Muscle layer of colon (tissue), 2 donors: ENCODE measurements around the gene FOXJ3.

Experiments used
- H3K27ac ChIP-seq: one replicate; pipeline ENCODE4 v1.7.0; 2013; ENCODE audit warnings: low read depth, mild to moderate bottlenecking, low read length, moderate library complexity
- H3K27me3 ChIP-seq, 2 donors: one replicate each; pipeline ENCODE4 v1.7.0; 2013; ENCODE audit warnings: low read length in 2 of 2, mild to moderate bottlenecking in 2 of 2; ENCODE audit not compliant: insufficient read depth in 2 of 2, control insufficient read depth in 1 of 2
- H3K36me3 ChIP-seq: one replicate; pipeline ENCODE4 v1.7.0; 2013; ENCODE audit warnings: mild to moderate bottlenecking, low read length; ENCODE audit not compliant: insufficient read depth
- H3K4me1 ChIP-seq: one replicate; pipeline ENCODE4 v1.7.0; 2013; ENCODE audit warnings: mild to moderate bottlenecking, low read length; ENCODE audit not compliant: insufficient read depth
- H3K4me3 ChIP-seq, 2 donors: one replicate each; pipeline ENCODE4 v1.7.0; 2013; ENCODE audit warnings: low read length in 2 of 2, low read depth in 1 of 2, mild to moderate bottlenecking in 1 of 2, moderate library complexity in 1 of 2
- H3K9ac ChIP-seq: one replicate; pipeline ENCODE4 v1.7.0; 2013; ENCODE audit warnings: low read length
- H3K9me3 ChIP-seq: one replicate; pipeline ENCODE4 v1.7.0; 2013; ENCODE audit warnings: mild to moderate bottlenecking, low read length
- donor health status: abdominal sarcoma.
- donor health status: Adenocarcinoma of cecum.

The FOXJ3 gene

DNA sequence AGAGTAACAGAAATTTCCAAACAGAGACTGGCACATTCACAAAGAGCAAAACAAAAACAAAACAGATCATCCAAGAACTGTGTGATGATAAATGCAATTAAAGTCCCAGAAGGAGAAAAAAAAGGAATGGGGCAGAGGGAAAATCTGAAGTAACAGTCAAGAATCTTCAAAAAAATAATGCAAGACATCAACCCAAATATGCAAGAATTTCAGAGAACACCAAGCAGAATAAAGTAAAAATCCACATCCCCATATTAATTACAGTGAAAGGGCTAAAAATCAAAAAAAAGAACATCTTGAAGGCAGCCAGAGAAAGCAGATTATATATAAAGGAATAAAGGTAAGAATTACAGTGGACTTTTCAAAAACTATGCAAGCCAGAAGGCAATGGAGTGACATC is 67.1 kb downstream of the FOXJ3 start:
- no peaks in the 10 kb centered on the region for H3K9me3 ChIP-seq
- H3K36me3 ChIP-seq, result peaks cover 9% of the 10 kb centered on the region
- no peak overlapping the region for H3K27ac ChIP-seq
- H3K27me3 ChIP-seq, result no peaks in the 10 kb centered on the region
- H3K9ac ChIP-seq, result no peak overlapping the region
- no peak overlapping the region for H3K4me3 ChIP-seq
- H3K4me1 ChIP-seq, result peaks cover 11% of the 10 kb centered on the region

DNA sequence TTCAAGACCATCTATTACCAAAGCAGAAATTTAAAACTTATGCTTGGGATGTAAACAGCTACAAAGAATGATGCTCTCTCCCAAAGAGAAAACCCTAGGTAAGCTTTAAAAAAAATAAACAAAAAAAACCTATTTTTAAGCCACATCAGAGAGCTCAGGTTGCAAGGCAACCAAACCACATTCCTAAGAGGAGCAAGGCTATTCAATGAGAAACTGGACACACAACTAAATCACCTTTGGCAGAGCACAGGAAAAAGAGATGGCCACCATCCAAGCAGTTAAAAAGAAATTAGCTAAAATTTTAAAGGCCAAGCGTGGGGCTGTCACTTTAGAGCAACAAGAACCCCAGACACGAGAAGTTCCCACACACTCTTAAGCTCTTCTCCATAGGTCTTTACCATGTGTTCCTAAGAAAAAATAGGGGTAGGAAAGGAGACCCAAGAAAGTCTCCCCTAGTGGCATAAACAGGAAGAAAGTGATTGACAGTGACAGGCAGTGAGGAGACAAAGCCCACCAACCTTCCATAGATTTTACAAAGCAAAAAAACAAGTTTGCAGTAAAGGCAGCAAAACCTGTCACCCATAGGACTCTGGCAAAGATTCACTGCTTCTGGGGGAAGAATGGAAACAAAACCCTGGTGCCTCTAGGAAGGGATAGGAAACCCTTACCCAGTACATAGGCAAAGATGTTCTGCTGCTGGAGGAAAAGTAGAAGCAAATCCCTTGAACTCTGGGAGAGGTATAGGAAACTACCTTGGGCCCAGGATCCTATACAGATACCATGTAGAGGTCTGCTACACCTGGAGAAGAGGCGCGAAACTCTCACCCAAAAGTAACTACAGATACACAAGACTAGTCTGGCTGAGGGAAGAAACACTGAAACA is 68.5 kb downstream of the FOXJ3 start:
- no peaks in the 10 kb centered on the region for H3K27me3 ChIP-seq
- H3K4me3 ChIP-seq, result no peak overlapping the region
- peaks cover 9% of the 10 kb centered on the region for H3K36me3 ChIP-seq
- H3K9me3 ChIP-seq, result no peaks in the 10 kb centered on the region
- no peak overlapping the region for H3K27ac ChIP-seq
- peaks cover 11% of the 10 kb centered on the region for H3K4me1 ChIP-seq
- no peak overlapping the region for H3K9ac ChIP-seq

GRCh38 chr1:42264511-42265190 is 70.4 kb downstream of the FOXJ3 start:
- Histone ChIP-seq H3K36me3 (peaks cover 9% of the 10 kb centered on the region), H3K27ac (no peak overlapping the region), H3K27me3 (no peaks in the 10 kb centered on the region), H3K9me3 (no peaks in the 10 kb centered on the region), H3K4me1 (peaks cover 17% of the 10 kb centered on the region), H3K4me3 (no peak overlapping the region), H3K9ac (no peak overlapping the region)

- Histone ChIP-seq H3K4me3 (no peak overlapping the region), H3K27ac (no peak overlapping the region), H3K9ac (no peak overlapping the region), H3K9me3 (no peaks in the 10 kb centered on the region), H3K36me3 (peaks cover 9% of the 10 kb centered on the region), H3K27me3 (no peaks in the 10 kb centered on the region), H3K4me1 (peaks cover 31% of the 10 kb centered on the region)
Observed at GRCh38 chr1:42263019-42263418, 72.0 kb downstream of the FOXJ3 start.

GRCh38 chr1:42260376-42261070 is 74.5 kb downstream of the FOXJ3 start:
- peaks cover 23% of the 10 kb centered on the region for H3K4me1 ChIP-seq
- H3K36me3 ChIP-seq, result peaks cover 9% of the 10 kb centered on the region
- H3K27ac ChIP-seq, result no peak overlapping the region
- no peak overlapping the region for H3K9ac ChIP-seq
- H3K9me3 ChIP-seq, result no peaks in the 10 kb centered on the region
- no peak overlapping the region for H3K4me3 ChIP-seq
- no peaks in the 10 kb centered on the region for H3K27me3 ChIP-seq

DNA sequence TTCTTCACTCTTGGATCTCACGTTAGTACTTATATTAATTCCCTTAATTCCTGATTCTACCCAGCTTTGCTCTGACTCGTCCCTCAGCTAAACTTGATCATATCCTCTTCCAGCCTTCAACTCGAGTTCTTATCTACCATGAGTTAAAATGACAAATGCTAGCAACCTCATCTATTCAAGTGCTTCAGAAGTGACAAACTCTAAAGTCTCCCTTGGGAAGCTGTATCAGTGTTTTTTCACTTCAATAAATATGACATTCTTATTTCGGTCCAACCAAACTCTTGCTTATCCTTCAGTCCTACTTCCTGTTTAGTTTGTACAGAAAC is 75.3 kb downstream of the FOXJ3 start:
- H3K9ac ChIP-seq, result no peak overlapping the region
- no peak overlapping the region for H3K4me3 ChIP-seq

GRCh38 chr1:42259059-42259738 is 75.8 kb downstream of the FOXJ3 start:
- Histone ChIP-seq H3K27me3 (no peaks in the 10 kb centered on the region), H3K4me3 (no peak overlapping the region), H3K9ac (no peak overlapping the region), H3K9me3 (no peaks in the 10 kb centered on the region), H3K27ac (no peak overlapping the region), H3K36me3 (peaks cover 3% of the 10 kb centered on the region), H3K4me1 (peaks cover 23% of the 10 kb centered on the region)

More for the DNA sequence above, 75.3 kb downstream of the FOXJ3 start:
- no peaks in the 10 kb centered on the region for H3K27me3 ChIP-seq
- H3K9me3 ChIP-seq, result no peaks in the 10 kb centered on the region
- H3K27ac ChIP-seq, result no peak overlapping the region
- H3K4me1 ChIP-seq, result peaks cover 23% of the 10 kb centered on the region
- peaks cover 8% of the 10 kb centered on the region for H3K36me3 ChIP-seq

GRCh38 chr1:42258218-42258617 is 76.8 kb downstream of the FOXJ3 start:
- Histone ChIP-seq H3K27ac (no peak overlapping the region), H3K36me3 (no peaks in the 10 kb centered on the region), H3K4me1 (peaks cover 23% of the 10 kb centered on the region), H3K9me3 (no peaks in the 10 kb centered on the region), H3K9ac (no peak overlapping the region), H3K27me3 (no peaks in the 10 kb centered on the region), H3K4me3 (no peak overlapping the region)

DNA sequence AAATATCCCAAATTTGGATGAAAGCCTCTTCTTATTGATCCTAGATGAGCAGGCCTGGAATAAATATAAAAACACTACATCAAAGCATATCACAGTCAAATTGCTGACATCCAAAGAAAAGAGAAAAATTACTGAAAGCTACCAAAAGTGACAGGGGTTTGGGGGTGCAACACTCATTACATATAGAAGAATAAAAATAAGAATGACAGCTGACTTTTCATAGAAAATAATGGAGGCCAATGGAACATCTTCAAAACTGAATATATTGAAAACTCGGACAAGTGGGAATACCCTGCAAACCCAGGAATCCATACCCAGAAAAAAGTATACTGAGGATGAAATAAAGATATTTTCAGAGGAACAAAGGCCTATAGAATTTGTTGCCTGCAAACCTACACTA is 84.0 kb downstream of the FOXJ3 start:
- H3K4me1 ChIP-seq, result peaks cover 4% of the 10 kb centered on the region
- H3K9me3 ChIP-seq, result no peaks in the 10 kb centered on the region
- no peak overlapping the region for H3K27ac ChIP-seq
- H3K9ac ChIP-seq, result no peak overlapping the region
- no peaks in the 10 kb centered on the region for H3K27me3 ChIP-seq
- no peaks in the 10 kb centered on the region for H3K36me3 ChIP-seq
- no peak overlapping the region for H3K4me3 ChIP-seq

- no peak overlapping the region for H3K4me3 ChIP-seq
- no peaks in the 10 kb centered on the region for H3K36me3 ChIP-seq
- H3K9me3 ChIP-seq, result no peaks in the 10 kb centered on the region
- no peaks in the 10 kb centered on the region for H3K27me3 ChIP-seq
- H3K27ac ChIP-seq, result no peak overlapping the region
- peaks cover 4% of the 10 kb centered on the region for H3K4me1 ChIP-seq
- H3K9ac ChIP-seq, result no peak overlapping the region
Observed at GRCh38 chr1:42250164-42250563, 84.9 kb downstream of the FOXJ3 start.
